HCT116 (cell line): ENCODE measurements around the gene IL22RA1. TPM values are rescaled to one million over a fixed set of nuclear protein-coding genes. Genes with fewer than 3 reads are reported as not detected.

Source experiments
- ATAC-seq: fragments of 200-7000 bp; cut with Tn5 transposase; 2 replicates; pipeline ENCODE4 v1.9.1; 2020; ENCODE audit warnings: mild to moderate bottlenecking, moderate library complexity
- BruUV-seq: library from RNA; stranded (reverse); fragments of 400-500 nt; replicated peaks from 2 replicates; lab custom pipeline; 2021; lab: Mats Ljungman, UMichigan
- CTCF ChIA-PET: fragments of 300-600 bp; sonication (Branson Sonifier 250); formaldehyde crosslinking; loops from one replicate; lab custom pipeline; 2021; ENCODE audit warnings: antibody characterized with exemption; lab: Charles Lee
- POLR2A ChIA-PET: fragments of 300-600, 350-600 bp; sonication (Branson Sonifier 250); formaldehyde crosslinking; loops from one replicate; lab custom pipeline; 2021; ENCODE audit warnings: antibody characterized with exemption; lab: Charles Lee
- RAD21 ChIA-PET, 2 experiments: fragments of 300-600 bp; sonication (Branson Sonifier 250); formaldehyde crosslinking; loops; one replicate each; lab custom pipeline; 2023; ENCODE audit warnings: low total read pairs in 2 of 2; ENCODE audit not compliant: uncharacterized antibody in 2 of 2, unreplicated experiment in 2 of 2, low non-redundant PET in 1 of 2; lab: Charles Lee
- DNase-seq: peaks from one replicate; pipeline ENCODE4 v3.0.0-alpha.2; 2010; ENCODE audit warnings: low read depth, low spot score
- H2AFZ ChIP-seq: fragments of 200-600 bp; shearing (Covaris generic), sonication (generic); 2 replicates; pipeline ENCODE4 v1.6.1; 2017; ENCODE audit warnings: low read depth, mixed run types, mixed read lengths, antibody characterized with exemption, low read length; ENCODE audit not compliant: poor library complexity, severe bottlenecking
- H3K27ac ChIP-seq: 2 replicates; pipeline ENCODE4 v1.5.1; 2012; ENCODE audit warnings: low read depth, low read length
- H3K27me3 ChIP-seq: fragments of 200-600 bp; sonication (generic); 2 replicates; pipeline ENCODE4 v1.6.1; 2016; ENCODE audit warnings: mixed run types, low read length, mixed read lengths; ENCODE audit not compliant: insufficient read depth
- H3K36me3 ChIP-seq, 2 experiments: fragments of 200-500 bp in 1 of 2; fragments of 200-600 bp in 1 of 2; sonication (Bioruptor generic) in 1 of 2; sonication (generic) in 1 of 2; 2 replicates each; pipeline versions ENCODE4 v1.5.1 to v1.6.1; 2014 to 2016; ENCODE audit warnings: low read length in 2 of 2, inconsistent platforms in 1 of 2, mixed read lengths in 1 of 2, mixed run types in 1 of 2; ENCODE audit not compliant: insufficient read depth in 2 of 2, control insufficient read depth in 1 of 2
- H3K4me1 ChIP-seq, 2 experiments: fragments of 200-600 bp in 1 of 2; sonication (generic) in 1 of 2; 2 replicates each; pipeline versions ENCODE4 v1.5.1 to v1.6.1; 2012 to 2017; ENCODE audit warnings: low read length in 2 of 2, inconsistent platforms in 1 of 2, mild to moderate bottlenecking in 1 of 2, mixed read lengths in 1 of 2, mixed run types in 1 of 2, moderate library complexity in 1 of 2; ENCODE audit not compliant: insufficient read depth in 2 of 2, control insufficient read depth in 1 of 2
- H3K4me2 ChIP-seq: fragments of 200-600 bp; sonication (generic); 2 replicates; pipeline ENCODE4 v1.6.1; 2017; ENCODE audit warnings: mixed run types, low read length, mixed read lengths
- H3K4me3 ChIP-seq, 2 experiments: fragments of 200-600 bp in 1 of 2; sonication (generic) in 1 of 2; replicated peaks in 1 of 2; 2 replicates each; pipeline ENCODE4 v1.5.1; 2011 to 2016; ENCODE audit warnings: low read length in 2 of 2, control low read depth in 1 of 2, low read depth in 1 of 2, mild to moderate bottlenecking in 1 of 2, mixed read lengths in 1 of 2, mixed run types in 1 of 2
- H3K79me2 ChIP-seq: fragments of 200-600 bp; sonication (generic); 2 replicates; pipeline ENCODE4 v1.6.1; 2017; ENCODE audit warnings: mild to moderate bottlenecking, mixed run types, low read length, moderate library complexity, mixed read lengths; ENCODE audit not compliant: insufficient read depth
- H3K9ac ChIP-seq: fragments of 200-600 bp; sonication (generic); 2 replicates; pipeline ENCODE4 v1.6.1; 2016; ENCODE audit warnings: low read length, mixed read lengths
- H3K9me2 ChIP-seq: fragments of 200-600 bp; sonication (generic), shearing (Covaris generic); 2 replicates; pipeline ENCODE4 v1.6.1; 2017; ENCODE audit warnings: mixed run types, mild to moderate bottlenecking, moderate library complexity; ENCODE audit not compliant: insufficient read depth
- H3K9me3 ChIP-seq, 2 experiments: fragments of 200-500 bp in 1 of 2; fragments of 200-600 bp in 1 of 2; sonication (Bioruptor generic) in 1 of 2; sonication (generic) in 1 of 2; 2 replicates each; pipeline ENCODE4 v1.6.1; 2014 to 2017; ENCODE audit warnings: low read length in 2 of 2, mixed read lengths in 2 of 2, inconsistent platforms in 1 of 2, low read depth in 1 of 2, mild to moderate bottlenecking in 1 of 2, mixed run types in 1 of 2, moderate library complexity in 1 of 2; ENCODE audit not compliant: control insufficient read depth in 1 of 2, insufficient read depth in 1 of 2
- H4K20me1 ChIP-seq: fragments of 200-600 bp; sonication (generic), shearing (Covaris generic); 2 replicates; pipeline ENCODE4 v1.6.1; 2017; ENCODE audit warnings: mixed run types, mild to moderate bottlenecking, moderate library complexity; ENCODE audit not compliant: insufficient read depth
- CEBPB ChIP-seq: IDR thresholded peaks from 2 replicates; pipeline ENCODE4 v1.6.1; 2012; ENCODE audit warnings: low read depth
- ELF1 ChIP-seq: IDR thresholded peaks from 2 replicates; pipeline ENCODE4 v1.6.1; 2012; ENCODE audit warnings: low read depth, borderline replicate concordance
- EZH2 ChIP-seq: fragments of 200-600 bp; sonication (generic); IDR thresholded peaks from 2 replicates; pipeline ENCODE4 v1.6.1; 2017; ENCODE audit warnings: antibody characterized with exemption, mixed run types
- POLR2AphosphoS5 ChIP-seq: IDR thresholded peaks from 2 replicates; pipeline ENCODE4 v1.6.1; 2011; ENCODE audit warnings: mild to moderate bottlenecking, low read depth, low read length, moderate library complexity
- RAD21 ChIP-seq: IDR thresholded peaks from 2 replicates; pipeline ENCODE4 v1.6.1; 2012; ENCODE audit warnings: low read depth, mild to moderate bottlenecking
- SIN3A ChIP-seq: IDR thresholded peaks from 2 replicates; pipeline ENCODE4 v1.6.1; 2012; ENCODE audit warnings: low read depth
- SP1 ChIP-seq: IDR thresholded peaks from 2 replicates; pipeline ENCODE4 v1.6.1; 2012; ENCODE audit warnings: low read depth
- SRF ChIP-seq: IDR thresholded peaks from 2 replicates; pipeline ENCODE4 v1.6.1; 2012; ENCODE audit warnings: low read depth
- TCF7L2 ChIP-seq: IDR thresholded peaks from 2 replicates; pipeline ENCODE4 v1.7.0; 2011; ENCODE audit warnings: borderline replicate concordance, inconsistent platforms; ENCODE audit not compliant: insufficient read depth, insufficient read length; ENCODE audit errors: extremely low read depth
- YY1 ChIP-seq: IDR thresholded peaks from 2 replicates; pipeline ENCODE4 v1.6.1; 2011; ENCODE audit warnings: low read length, low read depth, moderate library complexity, mild to moderate bottlenecking; ENCODE audit not compliant: insufficient replicate concordance; ENCODE audit errors: extremely low read depth
- ZNF274 ChIP-seq: fragments of 200-500 bp; sonication (Bioruptor generic); IDR thresholded peaks from 2 replicates; pipeline ENCODE4 v1.6.1; 2014; ENCODE audit warnings: mild to moderate bottlenecking, low read depth, low read length, inconsistent platforms
- intact Hi-C: fragments of 100-400 bp; cut with micrococcal nuclease; formaldehyde crosslinking; loops from 2 replicates; pipeline ENCODE4 v1.10.0; 2022
- total RNA-seq: library from RNA; stranded (reverse); gene quantifications from one replicate; pipeline ENCODE4 v1.2.1, GENCODE V29; 2021; ENCODE audit not compliant: unreplicated experiment
- TF ChIP-seq, protein P1 (sequence below): IDR thresholded peaks from 2 replicates; pipeline ENCODE4 v1.6.1; 2011; ENCODE audit warnings: mild to moderate bottlenecking, low read length, moderate library complexity; ENCODE audit not compliant: insufficient replicate concordance; ENCODE audit errors: extremely low read depth
- TF ChIP-seq, protein P2 (sequence below): IDR thresholded peaks from 2 replicates; pipeline ENCODE4 v1.6.1; 2012

Gene IL22RA1
- total RNA-seq, 1 experiment from 2014 or later: 2.1 TPM

DNA sequence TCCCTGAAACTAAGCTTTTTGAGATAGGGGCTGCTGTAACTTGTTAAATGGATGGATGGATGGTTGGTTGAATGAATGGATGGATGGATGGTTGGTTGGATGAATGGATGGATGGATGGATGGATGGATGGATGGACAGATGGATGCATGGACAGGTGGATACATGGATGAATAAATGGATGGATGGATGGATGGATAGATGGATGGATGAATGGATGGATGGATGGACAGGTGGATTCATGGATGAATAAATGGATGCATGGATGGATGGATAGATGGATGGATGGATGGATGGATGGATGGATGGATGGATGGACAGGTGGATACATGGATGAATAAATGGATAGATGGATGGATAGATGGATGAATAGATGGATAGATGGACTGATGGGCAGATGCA is 57.9 kb downstream of the IL22RA1 start:
- Histone ChIP-seq H3K9me3 (no peaks in the 10 kb centered on the region), H3K9ac (no peak overlapping the region), H3K4me3 (no peak overlapping the region), H3K9me2 (no peaks in the 10 kb centered on the region), H3K27me3 (no peaks in the 10 kb centered on the region), H2AFZ (no peak overlapping the region), H3K4me1 (no peaks in the 10 kb centered on the region), H3K27ac (no peak overlapping the region), H3K36me3 (no peaks in the 10 kb centered on the region), H4K20me1 (no peaks in the 10 kb centered on the region), H3K79me2 (no peaks in the 10 kb centered on the region), H3K4me2 (no peak overlapping the region)
- BruUV-seq: no TSS peak
- ATAC-seq (no peak), DNase-seq (no peak)
- ChIA-PET CTCF (no interaction called here), RAD21 (no interaction called here), POLR2A (interaction anchor here (0.7 kb wide), 1 partner anchor 285 kb away, joined by 3 read pairs; no protein-coding TSS in a partner anchor)
- intact Hi-C loops: no loop called here
- TF ChIP-seq CEBPB (no peak), TCF7L2 (no peak), EZH2 (no peak), SP1 (no peak), ZNF274 (no peak), ELF1 (no peak), SIN3A (no peak), RAD21 (no peak), YY1 (no peak), SRF (no peak), POLR2AphosphoS5 (no peak)
- TF ChIP-seq, protein P1, sequence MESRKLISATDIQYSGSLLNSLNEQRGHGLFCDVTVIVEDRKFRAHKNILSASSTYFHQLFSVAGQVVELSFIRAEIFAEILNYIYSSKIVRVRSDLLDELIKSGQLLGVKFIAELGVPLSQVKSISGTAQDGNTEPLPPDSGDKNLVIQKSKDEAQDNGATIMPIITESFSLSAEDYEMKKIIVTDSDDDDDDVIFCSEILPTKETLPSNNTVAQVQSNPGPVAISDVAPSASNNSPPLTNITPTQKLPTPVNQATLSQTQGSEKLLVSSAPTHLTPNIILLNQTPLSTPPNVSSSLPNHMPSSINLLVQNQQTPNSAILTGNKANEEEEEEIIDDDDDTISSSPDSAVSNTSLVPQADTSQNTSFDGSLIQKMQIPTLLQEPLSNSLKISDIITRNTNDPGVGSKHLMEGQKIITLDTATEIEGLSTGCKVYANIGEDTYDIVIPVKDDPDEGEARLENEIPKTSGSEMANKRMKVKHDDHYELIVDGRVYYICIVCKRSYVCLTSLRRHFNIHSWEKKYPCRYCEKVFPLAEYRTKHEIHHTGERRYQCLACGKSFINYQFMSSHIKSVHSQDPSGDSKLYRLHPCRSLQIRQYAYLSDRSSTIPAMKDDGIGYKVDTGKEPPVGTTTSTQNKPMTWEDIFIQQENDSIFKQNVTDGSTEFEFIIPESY: no peak
- TF ChIP-seq, protein P2, sequence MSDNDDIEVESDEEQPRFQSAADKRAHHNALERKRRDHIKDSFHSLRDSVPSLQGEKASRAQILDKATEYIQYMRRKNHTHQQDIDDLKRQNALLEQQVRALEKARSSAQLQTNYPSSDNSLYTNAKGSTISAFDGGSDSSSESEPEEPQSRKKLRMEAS: no peak
